OCI-LY7 (cell line): Measurements from ENCODE around the gene CREB5. TPM values are rescaled to one million over a fixed set of nuclear protein-coding genes. Genes with fewer than 3 reads are reported as not detected.

Source experiments
- BruUV-seq: library from RNA; stranded (reverse); fragments of 400-500 nt; replicated peaks from 2 replicates; lab custom pipeline; 2021; lab: Mats Ljungman, UMichigan
- CTCF ChIA-PET: fragments of 300-600 bp; sonication (Branson Sonifier 250); formaldehyde crosslinking; loops from one replicate; lab custom pipeline; 2022; ENCODE audit warnings: antibody characterized with exemption; ENCODE audit not compliant: unreplicated experiment; lab: Charles Lee
- POLR2A ChIA-PET: fragments of 300-600 bp; sonication (Branson Sonifier 250); formaldehyde crosslinking; loops from one replicate; lab custom pipeline; 2022; ENCODE audit warnings: antibody characterized with exemption; lab: Charles Lee
- DNase-seq: peaks from one replicate; pipeline ENCODE4 v3.0.0-alpha.2; 2015; ENCODE audit warnings: low spot score
- H2AFZ ChIP-seq: fragments of 200-600 bp; sonication (generic), shearing (Covaris generic); 2 replicates; pipeline ENCODE4 v1.6.1; 2014; ENCODE audit warnings: mild to moderate bottlenecking, antibody characterized with exemption, low read length, moderate library complexity
- H3K27ac ChIP-seq: fragments of 200-600 bp; sonication (generic); 2 replicates; pipeline ENCODE4 v1.5.1; 2014; ENCODE audit warnings: mixed run types, low read depth, mild to moderate bottlenecking, moderate library complexity, low read length, inconsistent platforms; ENCODE audit not compliant: poor library complexity, severe bottlenecking
- H3K36me3 ChIP-seq: fragments of 200-600 bp; sonication (generic); 2 replicates; pipeline ENCODE4 v1.6.1; 2014; ENCODE audit warnings: mild to moderate bottlenecking, antibody characterized with exemption, low read length, moderate library complexity, mixed read lengths; ENCODE audit not compliant: insufficient read depth
- H3K4me1 ChIP-seq: fragments of 200-600 bp; sonication (generic); 2 replicates; pipeline ENCODE4 v1.5.1; 2014; ENCODE audit warnings: mild to moderate bottlenecking, low read length; ENCODE audit not compliant: insufficient read depth, poor library complexity, severe bottlenecking
- H3K4me2 ChIP-seq: fragments of 200-600 bp; sonication (generic); 2 replicates; pipeline ENCODE4 v1.6.1; 2014; ENCODE audit warnings: mild to moderate bottlenecking, low read length
- H3K4me3 ChIP-seq: fragments of 200-600 bp; sonication (generic); 2 replicates; pipeline ENCODE4 v1.5.1; 2014; ENCODE audit warnings: mild to moderate bottlenecking, low read depth, low read length; ENCODE audit not compliant: poor library complexity, severe bottlenecking
- H3K79me2 ChIP-seq: fragments of 200-600 bp; sonication (generic); 2 replicates; pipeline ENCODE4 v1.6.1; 2016; ENCODE audit warnings: low read depth, mild to moderate bottlenecking, low read length, moderate library complexity, mixed read lengths; ENCODE audit not compliant: insufficient read depth
- H3K9me2 ChIP-seq: fragments of 200-600 bp; sonication (generic); 2 replicates; pipeline ENCODE4 v1.6.1; 2016; ENCODE audit warnings: mild to moderate bottlenecking, low read length, mixed read lengths; ENCODE audit not compliant: insufficient read depth
- H3K9me3 ChIP-seq: fragments of 200-600 bp; sonication (generic); 2 replicates; pipeline ENCODE4 v1.6.1; 2014; ENCODE audit warnings: mild to moderate bottlenecking, mixed run types, low read length, mixed read lengths
- H4K20me1 ChIP-seq: fragments of 200-600 bp; sonication (generic); 2 replicates; pipeline ENCODE4 v1.6.1; 2014; ENCODE audit warnings: mild to moderate bottlenecking, antibody characterized with exemption, low read length, moderate library complexity, mixed read lengths; ENCODE audit not compliant: insufficient read depth
- CTCF ChIP-seq: fragments of 200-600 bp; sonication (generic); conservative IDR thresholded peaks from 2 replicates; pipeline ENCODE4 v1.5.1; 2014; ENCODE audit warnings: mild to moderate bottlenecking, antibody characterized with exemption, low read length, moderate library complexity, mixed read lengths
- EZH2phosphoT487 ChIP-seq: fragments of 200-600 bp; sonication (generic); IDR thresholded peaks from 2 replicates; pipeline ENCODE4 v1.6.1; 2018; ENCODE audit warnings: low read depth, borderline replicate concordance, mild to moderate bottlenecking, mixed run types, antibody characterized with exemption, low read length, moderate library complexity, mixed read lengths
- intact Hi-C: fragments of 100-400 bp; cut with micrococcal nuclease; formaldehyde crosslinking; loops from one replicate; pipeline ENCODE4 v1.10.0; 2022; ENCODE audit not compliant: unreplicated experiment
- total RNA-seq, 2 experiments: library from RNA; depleted of rRNA in 1 of 2; stranded (reverse); fragments of >200 nt in 1 of 2; shearing (Covaris generic) in 1 of 2; gene quantifications; 2 replicates each; pipeline ENCODE4 v1.2.3, GENCODE V29; 2014 to 2022

The CREB5 gene
- total RNA-seq, 2 experiments from 2014 or later = 2.0 to 13.3 TPM

GRCh38 chr7:28405662-28406061, 6.7 kb upstream of the CREB5 start:
- no peaks in the 10 kb centered on the region for H3K9me3 ChIP-seq
- H3K4me2 ChIP-seq = no peak overlapping the region
- ChIA-PET POLR2A (no interaction called here), CTCF (no interaction called here)
- no peaks in the 10 kb centered on the region for H3K79me2 ChIP-seq
- H3K27ac ChIP-seq = no peak overlapping the region
- H3K36me3 ChIP-seq = no peaks in the 10 kb centered on the region
- H3K9me2 ChIP-seq = no peaks in the 10 kb centered on the region
- DNase-seq = no peak
- no peak overlapping the region for H3K4me3 ChIP-seq
- H4K20me1 ChIP-seq = no peaks in the 10 kb centered on the region
- H2AFZ ChIP-seq = no peak overlapping the region
- intact Hi-C loops = no loop called here
- peaks cover 5% of the 10 kb centered on the region for H3K4me1 ChIP-seq
- BruUV-seq = no TSS peak
- no peak for TF ChIP-seq EZH2phosphoT487
- TF ChIP-seq CTCF = no peak

- ChIA-PET POLR2A (no interaction called here), CTCF (no interaction called here)
- Histone ChIP-seq H3K9me2 (no peaks in the 10 kb centered on the region), H3K4me1 (peaks cover 5% of the 10 kb centered on the region), H2AFZ (no peak overlapping the region), H3K4me2 (no peak overlapping the region), H3K36me3 (no peaks in the 10 kb centered on the region), H4K20me1 (no peaks in the 10 kb centered on the region), H3K9me3 (no peaks in the 10 kb centered on the region), H3K4me3 (no peak overlapping the region), H3K79me2 (no peaks in the 10 kb centered on the region), H3K27ac (no peak overlapping the region)
- no TSS peak for BruUV-seq
- TF ChIP-seq EZH2phosphoT487 (no peak), CTCF (no peak)
- intact Hi-C loops = no loop called here
- no peak for DNase-seq
Measured at GRCh38 chr7:28406192-28406591, 6.1 kb upstream of the CREB5 start.

GRCh38 chr7:28407651-28408050, 4.7 kb upstream of the CREB5 start:
- ChIA-PET CTCF (no interaction called here), POLR2A (interaction anchor here (0.6 to 1.6 kb wide), 4 partner anchors 12 to 61 kb away, joined by 3 to 5 read pairs (median 4); no protein-coding TSS in a partner anchor)
- H3K79me2 ChIP-seq = no peaks in the 10 kb centered on the region
- H3K4me2 ChIP-seq = no peak overlapping the region
- no peaks in the 10 kb centered on the region for H3K9me2 ChIP-seq
- H3K36me3 ChIP-seq = no peaks in the 10 kb centered on the region
- H4K20me1 ChIP-seq = no peaks in the 10 kb centered on the region
- no peak for DNase-seq
- peaks cover 5% of the 10 kb centered on the region for H3K4me1 ChIP-seq
- H3K9me3 ChIP-seq = no peaks in the 10 kb centered on the region
- TF ChIP-seq CTCF (no peak), EZH2phosphoT487 (no peak)
- no TSS peak for BruUV-seq
- H2AFZ ChIP-seq = no peak overlapping the region
- no peak overlapping the region for H3K4me3 ChIP-seq
- H3K27ac ChIP-seq = no peak overlapping the region
- intact Hi-C loops = no loop called here
